Measurements from ENCODE around the gene SPEM1.

SPEM1 gene

DNA sequence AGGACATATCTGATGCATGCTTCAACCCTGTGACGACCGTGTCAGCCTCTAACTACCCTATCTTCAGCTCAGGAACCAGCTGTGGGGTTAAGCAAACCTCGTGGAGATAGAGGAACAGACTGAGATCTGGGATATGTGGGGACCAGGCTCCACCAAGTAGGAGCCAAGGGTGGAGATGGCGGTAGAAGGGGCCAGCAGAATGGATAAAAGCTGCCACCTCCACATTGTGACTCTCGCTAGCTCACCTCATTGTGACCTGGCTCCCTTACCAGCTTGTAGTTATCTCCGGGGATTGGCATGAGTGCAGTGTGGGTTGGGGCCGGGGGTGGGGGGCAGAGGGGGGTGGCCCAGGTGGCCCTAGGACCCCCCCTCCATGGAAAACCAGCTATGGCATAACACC lies 5.2 kb downstream of the SPEM1 start, which contains the start of gene SPEM2:
TSS of gene SPEM2 (plus strand) at position 301 of the 400 bp plus-strand sequence. CDS start at position 374, 73 bp downstream.
- no peaks in the 10 kb centered on the region for H3K4me1 Mint-ChIP-seq (ENCODE audit: low read depth)
- no peak within 1 kb of the TSS for H3K4me3 Mint-ChIP-seq
- no peaks in the 10 kb centered on the region for H3K36me3 Mint-ChIP-seq (ENCODE audit: low read depth)
- no peaks in the 10 kb centered on the region for H3K27me3 Mint-ChIP-seq
- H3K9me3 Mint-ChIP-seq: no peaks in the 10 kb centered on the region
- H3K27ac Mint-ChIP-seq: peak within 1 kb of the TSS; percentile 0

DNA sequence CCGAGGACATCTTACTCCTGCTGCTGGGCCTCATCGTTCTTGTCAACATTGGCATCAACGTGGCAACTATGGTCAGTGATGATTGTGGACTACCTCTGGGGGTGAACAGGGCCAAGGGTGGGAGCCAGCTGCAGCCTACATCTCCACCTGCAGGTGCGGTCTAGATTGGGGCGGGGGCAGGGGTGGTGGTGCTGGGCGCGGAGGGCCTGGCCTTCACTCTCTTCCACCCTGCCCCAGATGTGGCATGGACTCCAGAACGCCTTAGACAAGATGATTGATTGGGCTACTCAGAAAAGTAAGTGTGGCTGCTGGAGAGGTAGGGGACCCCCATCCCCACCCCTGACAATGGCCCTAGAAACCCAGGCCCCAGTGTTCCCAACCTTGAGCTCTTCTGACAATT lies 5.6 kb downstream of the SPEM1 start:
- H3K36me3 Mint-ChIP-seq (ENCODE audit: low read depth): no peaks in the 10 kb centered on the region
- H3K4me1 Mint-ChIP-seq (ENCODE audit: low read depth): no peaks in the 10 kb centered on the region
- no peak overlapping the region for H3K27ac Mint-ChIP-seq
- no peaks in the 10 kb centered on the region for H3K27me3 Mint-ChIP-seq
- no peaks in the 10 kb centered on the region for H3K9me3 Mint-ChIP-seq
- no peak overlapping the region for H3K4me3 Mint-ChIP-seq

DNA sequence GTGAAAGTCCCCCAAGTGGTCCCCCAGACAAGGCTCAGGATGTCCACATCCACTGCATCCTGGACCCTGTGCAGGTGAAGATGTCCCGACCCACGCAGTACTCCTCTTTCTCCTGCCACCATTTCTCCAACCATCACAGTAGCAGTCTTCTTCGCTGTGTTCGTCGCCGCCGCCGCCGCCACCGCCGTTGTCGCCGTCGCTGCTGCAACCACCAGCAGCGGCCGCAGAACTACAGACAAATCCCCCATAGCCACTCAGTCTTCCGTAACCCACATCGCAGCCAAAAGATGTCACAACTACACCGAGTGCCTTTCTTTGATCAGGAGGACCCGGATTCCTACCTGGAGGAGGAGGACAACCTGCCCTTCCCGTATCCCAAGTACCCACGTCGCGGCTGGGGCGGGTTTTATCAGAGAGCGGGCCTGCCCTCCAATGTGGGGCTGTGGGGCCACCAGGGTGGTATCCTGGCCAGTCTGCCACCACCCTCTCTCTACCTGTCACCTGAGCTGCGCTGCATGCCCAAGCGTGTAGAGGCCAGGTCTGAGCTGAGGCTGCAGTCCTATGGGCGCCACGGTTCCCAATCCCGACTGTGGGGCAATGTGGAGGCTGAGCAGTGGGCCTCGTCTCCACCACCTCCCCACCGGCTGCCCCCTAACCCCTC lies 6.2 kb downstream of the SPEM1 start:
- Mint-ChIP-seq H3K27me3 (no peaks in the 10 kb centered on the region), H3K27ac (no peak overlapping the region), H3K36me3 (ENCODE audit: low read depth) (no peaks in the 10 kb centered on the region), H3K4me1 (ENCODE audit: low read depth) (no peaks in the 10 kb centered on the region), H3K4me3 (no peak overlapping the region), H3K9me3 (no peaks in the 10 kb centered on the region)

- no peaks in the 10 kb centered on the region for H3K27me3 Mint-ChIP-seq
- no peaks in the 10 kb centered on the region for H3K36me3 Mint-ChIP-seq (ENCODE audit: low read depth)
- H3K4me1 Mint-ChIP-seq (ENCODE audit: low read depth): no peaks in the 10 kb centered on the region
- H3K9me3 Mint-ChIP-seq: no peaks in the 10 kb centered on the region
- H3K27ac Mint-ChIP-seq: no peak overlapping the region
- H3K4me3 Mint-ChIP-seq: no peak overlapping the region
Measured at GRCh38 chr17:7426896-7427489, 6.9 kb downstream of the SPEM1 start.

DNA sequence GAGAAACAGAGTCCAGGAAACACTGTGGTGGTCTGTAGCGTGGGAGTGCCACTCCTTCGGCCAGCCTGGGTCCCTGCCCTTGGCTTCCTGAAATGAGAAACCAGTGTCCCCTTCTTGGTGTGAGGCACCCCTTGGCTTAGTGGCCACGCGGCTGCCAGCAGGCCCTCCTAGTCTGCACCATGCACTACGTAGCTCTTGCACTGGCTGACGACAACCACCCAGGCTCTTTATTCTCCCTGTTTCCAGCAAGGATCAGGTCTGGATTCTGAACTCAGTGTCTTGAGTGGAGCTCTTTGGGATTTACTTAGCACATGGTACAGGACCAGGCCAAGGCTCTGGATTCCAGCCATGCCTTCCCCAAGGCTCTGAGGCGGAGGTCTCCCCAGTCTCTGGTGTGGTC lies 7.4 kb downstream of the SPEM1 start:
- H3K4me1 Mint-ChIP-seq (ENCODE audit: low read depth): no peaks in the 10 kb centered on the region
- no peak overlapping the region for H3K4me3 Mint-ChIP-seq
- no peaks in the 10 kb centered on the region for H3K36me3 Mint-ChIP-seq (ENCODE audit: low read depth)
- H3K27me3 Mint-ChIP-seq: no peaks in the 10 kb centered on the region
- H3K9me3 Mint-ChIP-seq: no peaks in the 10 kb centered on the region
- H3K27ac Mint-ChIP-seq: no peak overlapping the region

GRCh38 chr17:7428557-7428956 lies 8.4 kb downstream of the SPEM1 start, which contains the start of gene SPEM3:
Gene SPEM3, plus strand, starts transcription at chr17:7428857. Its CDS starts 46 bp downstream, at chr17:7428903.
- H3K27ac Mint-ChIP-seq: no peak within 1 kb of the TSS
- H3K9me3 Mint-ChIP-seq: no peaks in the 10 kb centered on the region
- H3K27me3 Mint-ChIP-seq: no peaks in the 10 kb centered on the region

DNA sequence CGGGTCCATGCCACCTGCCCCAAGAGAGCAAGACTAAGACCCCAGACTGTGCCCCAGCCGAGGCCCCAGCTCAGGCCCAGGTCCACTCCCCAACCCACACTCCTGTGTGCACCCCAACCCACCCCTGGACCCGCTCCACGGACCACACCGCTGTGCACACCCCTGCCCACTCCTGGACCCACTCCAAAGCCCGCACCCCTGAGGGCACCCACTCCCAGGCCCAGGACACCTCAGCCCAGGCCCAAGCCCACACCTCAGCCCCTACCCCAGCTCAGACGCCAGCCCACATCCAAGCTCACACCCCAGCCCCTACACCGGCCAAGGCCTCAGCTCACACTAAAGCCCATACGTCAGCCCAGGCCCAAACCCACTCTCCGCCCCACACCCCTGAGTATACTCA lies 9.6 kb downstream of the SPEM1 start:
- Mint-ChIP-seq H3K4me1 (ENCODE audit: low read depth) (no peaks in the 10 kb centered on the region), H3K4me3 (no peak overlapping the region), H3K27me3 (no peaks in the 10 kb centered on the region), H3K36me3 (ENCODE audit: low read depth) (no peaks in the 10 kb centered on the region), H3K27ac (no peak overlapping the region), H3K9me3 (no peaks in the 10 kb centered on the region)

More at GRCh38 chr17:7428557-7428956, 8.4 kb downstream of the SPEM1 start, which contains the start of gene SPEM3:
- H3K4me3 Mint-ChIP-seq: no peak within 1 kb of the TSS
- no peaks in the 10 kb centered on the region for H3K4me1 Mint-ChIP-seq (ENCODE audit: low read depth)
- H3K36me3 Mint-ChIP-seq (ENCODE audit: low read depth): no peaks in the 10 kb centered on the region

DNA sequence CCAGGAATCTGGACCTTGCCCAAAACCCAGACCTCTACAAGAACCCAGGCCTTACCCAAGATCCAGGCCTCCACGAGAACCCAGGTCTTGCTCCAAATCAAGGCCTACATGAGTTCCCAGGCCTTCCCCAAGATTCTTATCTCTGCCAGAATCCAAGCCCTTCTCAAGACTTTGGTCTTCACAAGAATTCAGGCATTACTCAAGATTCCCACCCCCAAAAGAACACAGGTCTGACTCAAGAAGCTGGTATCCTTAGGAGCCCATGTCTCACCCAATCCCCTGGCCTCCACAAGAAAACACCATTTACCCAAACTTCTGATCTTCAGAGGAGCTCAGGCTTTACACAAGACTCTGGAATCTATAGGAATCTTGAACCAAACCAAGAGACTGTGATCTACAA lies 11.1 kb downstream of the SPEM1 start:
- no peaks in the 10 kb centered on the region for H3K36me3 Mint-ChIP-seq (ENCODE audit: low read depth)
- H3K4me1 Mint-ChIP-seq (ENCODE audit: low read depth): peaks cover 11% of the 10 kb centered on the region
- H3K27me3 Mint-ChIP-seq: no peaks in the 10 kb centered on the region
- H3K9me3 Mint-ChIP-seq: no peaks in the 10 kb centered on the region
- no peak overlapping the region for H3K4me3 Mint-ChIP-seq
- no peak overlapping the region for H3K27ac Mint-ChIP-seq

DNA sequence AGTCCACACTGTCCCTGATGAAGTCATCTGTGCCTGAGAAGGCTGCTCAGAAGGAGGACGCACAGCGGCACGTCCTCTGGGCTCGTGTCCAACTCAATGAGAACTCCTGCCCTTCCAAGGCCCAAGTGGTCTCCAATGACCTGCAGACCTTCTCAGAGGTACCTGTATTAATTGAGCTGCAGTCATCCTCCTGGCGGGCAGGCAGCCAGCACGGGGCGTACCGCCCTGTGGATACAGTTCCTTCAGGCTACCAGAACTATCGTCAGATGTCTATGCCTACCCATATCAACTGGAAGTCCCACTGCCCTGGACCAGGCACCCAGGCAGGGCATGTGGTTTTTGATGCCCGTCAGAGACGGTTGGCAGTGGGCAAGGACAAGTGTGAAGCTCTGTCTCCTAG lies 12.2 kb downstream of the SPEM1 start:
- H3K27ac Mint-ChIP-seq: no peak overlapping the region
- no peaks in the 10 kb centered on the region for H3K36me3 Mint-ChIP-seq (ENCODE audit: low read depth)
- H3K9me3 Mint-ChIP-seq: no peaks in the 10 kb centered on the region
- H3K4me1 Mint-ChIP-seq (ENCODE audit: low read depth): peaks cover 19% of the 10 kb centered on the region
- no peaks in the 10 kb centered on the region for H3K27me3 Mint-ChIP-seq
- H3K4me3 Mint-ChIP-seq: no peak overlapping the region

GRCh38 chr17:7435676-7436555 lies 15.8 kb downstream of the SPEM1 start:
- no peaks in the 10 kb centered on the region for H3K9me3 Mint-ChIP-seq
- H3K27me3 Mint-ChIP-seq: peaks cover 17% of the 10 kb centered on the region
- peak overlapping the region; percentile 95 for H3K27ac Mint-ChIP-seq
- peaks cover 49% of the 10 kb centered on the region for H3K4me1 Mint-ChIP-seq (ENCODE audit: low read depth)
- peaks cover 4% of the 10 kb centered on the region for H3K36me3 Mint-ChIP-seq (ENCODE audit: low read depth)
- peak overlapping the region; percentile 92 for H3K4me3 Mint-ChIP-seq

- H3K4me3 Mint-ChIP-seq: peak overlapping the region; percentile 92
- H3K27me3 Mint-ChIP-seq: peaks cover 23% of the 10 kb centered on the region
- no peaks in the 10 kb centered on the region for H3K9me3 Mint-ChIP-seq
- peaks cover 4% of the 10 kb centered on the region for H3K36me3 Mint-ChIP-seq (ENCODE audit: low read depth)
- H3K4me1 Mint-ChIP-seq (ENCODE audit: low read depth): peaks cover 50% of the 10 kb centered on the region
- H3K27ac Mint-ChIP-seq: peak overlapping the region; percentile 95
Measured at GRCh38 chr17:7436556-7437368, 16.6 kb downstream of the SPEM1 start.

- Mint-ChIP-seq H3K36me3 (ENCODE audit: low read depth) (peaks cover 4% of the 10 kb centered on the region), H3K9me3 (no peaks in the 10 kb centered on the region), H3K4me1 (ENCODE audit: low read depth) (peaks cover 50% of the 10 kb centered on the region), H3K4me3 (peak overlapping the region; percentile 92), H3K27ac (peak overlapping the region; percentile 37), H3K27me3 (peaks cover 30% of the 10 kb centered on the region)
Measured at GRCh38 chr17:7437369-7437863, 17.3 kb downstream of the SPEM1 start.

- H3K27ac Mint-ChIP-seq: peak overlapping the region; percentile 37
- H3K4me3 Mint-ChIP-seq: peak overlapping the region; percentile 81
- peaks cover 4% of the 10 kb centered on the region for H3K36me3 Mint-ChIP-seq (ENCODE audit: low read depth)
- H3K9me3 Mint-ChIP-seq: no peaks in the 10 kb centered on the region
- H3K4me1 Mint-ChIP-seq (ENCODE audit: low read depth): peaks cover 50% of the 10 kb centered on the region
- H3K27me3 Mint-ChIP-seq: peaks cover 32% of the 10 kb centered on the region
Measured at GRCh38 chr17:7437950-7438614, 18.0 kb downstream of the SPEM1 start.
